ENCODE data around the gene INSYN2B.

INSYN2B gene

GRCh38 chr5:169980418-169981053 is at the start of gene INSYN2B:
TSS of gene INSYN2B (minus strand) at chr5:169980495. CDS start at chr5:169883898, 96,597 bp downstream.
- DNase-seq = no peak

- no peak for DNase-seq
These were observed 47.8 kb upstream of the INSYN2B start for GRCh38 chr5:170028124-170028523.

DNA sequence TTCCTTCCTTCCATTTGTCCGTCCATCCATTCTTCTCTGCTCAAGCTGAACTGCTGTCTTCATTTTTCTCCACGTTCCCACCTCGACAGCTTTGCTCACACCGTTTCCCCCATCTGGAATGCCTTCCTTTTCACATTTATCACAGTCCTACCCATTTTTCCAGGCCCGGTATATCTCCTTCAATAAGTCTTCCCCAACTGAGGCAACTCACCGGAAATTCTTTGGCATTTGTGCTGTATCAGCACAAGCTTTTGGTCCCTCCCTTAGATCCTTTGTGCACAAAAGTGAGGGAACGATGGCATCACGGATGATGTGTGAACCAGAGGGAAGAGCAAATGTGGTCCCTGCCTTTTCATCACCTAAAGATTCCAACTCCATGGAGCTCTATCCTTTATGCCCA is 45.6 kb upstream of the INSYN2B start:
- DNase-seq = no peak

- DNase-seq = no peak
These were observed 41.2 kb upstream of the INSYN2B start for GRCh38 chr5:170021506-170021905.

GRCh38 chr5:170020423-170020822 is 40.1 kb upstream of the INSYN2B start:
- DNase-seq = no peak

DNA sequence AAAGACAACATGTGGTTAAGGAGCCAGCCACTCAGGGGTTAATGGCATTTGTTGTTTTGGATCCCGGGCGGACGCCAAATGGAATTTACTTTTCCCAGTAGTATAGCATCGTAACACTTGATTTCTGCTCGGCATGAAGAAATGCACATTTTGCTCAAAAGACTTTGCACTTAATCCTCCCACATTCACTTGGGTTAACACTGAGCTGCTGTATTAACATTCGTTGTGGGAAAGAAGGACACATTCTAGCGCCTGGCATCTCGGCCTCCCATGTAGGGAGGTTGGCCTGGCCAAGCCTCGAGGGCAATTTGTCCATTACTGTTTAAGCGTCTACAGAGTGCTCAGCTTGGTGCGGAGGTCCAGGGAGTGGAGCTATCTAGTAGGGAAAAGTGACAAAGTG is 32.3 kb upstream of the INSYN2B start:
- no peak for DNase-seq

DNA sequence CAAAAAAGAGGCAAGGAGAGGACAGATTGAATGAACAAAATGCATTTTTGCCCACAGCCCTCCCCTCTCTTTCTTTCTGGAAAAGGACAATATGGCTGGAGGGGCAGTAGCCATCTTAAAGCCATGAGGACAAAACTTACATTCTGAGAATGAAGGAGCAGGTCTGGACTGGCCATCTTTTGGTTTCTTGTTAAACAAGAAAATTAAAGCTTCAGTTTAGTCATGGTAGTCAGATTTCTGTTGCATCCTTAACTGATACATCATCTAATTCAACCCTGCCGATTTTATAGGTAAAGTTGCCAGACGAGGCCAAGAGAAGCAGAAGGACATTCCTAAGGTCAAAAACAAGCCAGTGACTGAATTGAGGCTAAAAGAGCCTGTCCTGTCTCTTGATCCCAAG is 31.5 kb upstream of the INSYN2B start:
- no peak for DNase-seq

- no peak for DNase-seq
These were observed 30.3 kb upstream of the INSYN2B start for GRCh38 chr5:170010595-170010994.

DNA sequence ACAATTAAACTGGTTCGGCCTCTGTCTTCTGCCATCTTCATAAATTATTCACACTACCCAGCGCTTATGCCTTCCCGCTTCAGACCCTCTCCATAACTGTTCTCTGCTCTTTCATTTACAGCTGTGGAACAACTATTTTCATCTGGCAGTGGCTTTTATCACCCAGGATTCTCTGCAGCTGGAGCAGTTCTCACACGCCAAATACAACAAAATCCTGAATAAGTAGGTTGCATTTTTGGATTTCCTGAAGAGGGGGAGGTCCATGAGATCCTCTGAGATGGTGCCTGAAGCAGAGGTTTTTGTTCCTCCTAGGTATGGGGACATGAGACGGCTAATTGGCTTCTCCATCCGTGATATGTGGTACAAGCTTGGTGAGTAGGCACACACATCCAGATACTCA is 28.1 kb upstream of the INSYN2B start:
- DNase-seq = no peak

DNA sequence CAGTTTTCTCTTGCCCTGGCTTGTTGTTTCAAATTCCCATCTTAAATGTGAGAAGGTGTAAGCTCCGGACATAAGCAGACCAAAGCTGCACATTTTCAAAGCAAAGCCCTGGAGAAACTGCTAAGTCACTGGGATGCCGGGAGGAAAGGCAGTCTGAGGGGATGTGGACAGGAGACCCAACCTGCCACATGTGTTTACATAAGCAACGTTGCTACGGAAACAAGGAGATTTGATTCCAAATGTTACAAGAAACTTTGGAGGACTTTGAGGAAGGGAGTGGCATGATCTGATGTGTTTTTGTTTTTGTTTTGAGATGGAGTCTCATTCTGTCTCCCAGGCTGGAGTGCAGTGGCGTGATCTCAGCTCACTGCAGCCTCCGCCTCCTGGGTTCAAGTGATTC is 25.7 kb upstream of the INSYN2B start:
- no peak for DNase-seq

GRCh38 chr5:170000155-170000554 is 19.9 kb upstream of the INSYN2B start:
- DNase-seq = no peak

GRCh38 chr5:169999621-170000020 is 19.3 kb upstream of the INSYN2B start:
- DNase-seq = no peak

- DNase-seq = no peak
These were observed 17.5 kb upstream of the INSYN2B start for GRCh38 chr5:169997798-169998197.

GRCh38 chr5:169993485-169993790 is 13.1 kb upstream of the INSYN2B start:
- DNase-seq = no peak

DNA sequence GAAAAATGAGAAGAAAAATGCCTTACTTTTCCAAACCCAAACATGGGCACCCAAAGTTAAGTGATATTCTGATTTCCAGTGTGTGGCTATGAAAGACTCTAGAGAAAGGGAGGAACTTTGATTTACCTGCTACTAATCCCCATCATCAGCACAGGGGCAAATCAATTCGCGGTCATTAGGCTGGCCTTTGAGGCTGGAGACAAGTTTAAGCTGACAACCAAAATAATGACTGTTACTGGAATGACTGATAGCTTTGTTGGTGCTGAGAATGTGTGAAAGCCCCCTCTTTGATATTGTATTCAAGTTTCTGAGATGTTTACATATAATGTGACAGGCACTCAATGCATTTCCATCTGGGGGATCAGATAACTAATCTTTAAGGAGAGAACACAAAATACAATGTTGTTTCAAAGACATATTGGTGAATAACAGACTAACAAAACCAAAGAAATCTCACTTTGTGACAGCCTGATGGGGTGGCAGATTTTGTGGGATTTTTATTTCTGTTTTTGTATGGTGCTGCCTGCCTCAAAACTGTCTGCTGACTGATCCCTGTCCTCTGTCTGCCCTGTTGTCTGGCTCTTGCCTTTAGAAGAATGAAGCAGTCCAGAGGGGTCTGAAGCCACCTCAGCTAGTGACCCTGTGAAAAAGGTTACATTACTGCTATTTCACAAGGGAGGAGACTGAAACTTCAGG is 12.6 kb upstream of the INSYN2B start:
- no peak for DNase-seq

GRCh38 chr5:169991115-169991869 is 11.0 kb upstream of the INSYN2B start:
- no peak for DNase-seq

GRCh38 chr5:169989365-169989764 is 9.1 kb upstream of the INSYN2B start:
- no peak for DNase-seq

- no peak for DNase-seq
These were observed 8.7 kb upstream of the INSYN2B start for GRCh38 chr5:169988947-169989346.

- no peak for DNase-seq
These were observed 7.9 kb upstream of the INSYN2B start for GRCh38 chr5:169988206-169988605.

GRCh38 chr5:169979871-169980270 is 424 bp downstream of the INSYN2B start:
- DNase-seq = no peak

- no peak for DNase-seq
These were observed 1.6 kb downstream of the INSYN2B start for GRCh38 chr5:169978714-169979113.

DNA sequence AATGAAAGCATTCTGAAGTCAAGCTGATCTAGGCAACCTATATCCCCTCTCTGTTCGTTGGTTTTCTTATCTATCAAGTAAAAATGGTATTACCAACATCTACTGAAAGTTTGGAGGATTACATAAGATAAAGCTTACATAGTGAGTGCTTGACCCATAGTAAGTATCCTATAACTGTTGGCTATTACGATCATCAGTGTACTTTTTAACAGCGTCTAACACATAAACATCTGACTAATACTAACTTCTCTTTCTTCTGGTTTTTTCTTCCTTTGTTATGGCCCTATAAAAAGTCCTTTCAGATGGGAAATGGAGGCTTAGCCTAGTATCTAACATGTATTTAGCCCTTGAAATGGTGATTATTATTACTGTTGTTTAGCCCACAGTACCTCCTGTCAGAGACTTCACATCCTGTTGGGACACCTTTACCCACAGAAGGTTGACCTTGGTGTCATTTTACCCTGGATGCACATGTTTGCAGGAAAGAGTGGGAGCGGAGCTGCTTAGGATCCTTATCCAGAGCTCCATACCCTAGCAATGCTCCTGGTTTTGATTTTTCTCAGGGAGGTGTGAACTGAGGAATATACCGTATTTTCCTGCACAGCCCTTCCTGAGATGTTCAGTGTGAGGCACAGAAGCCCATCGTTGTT is 6.0 kb downstream of the INSYN2B start:
- no peak for DNase-seq

DNA sequence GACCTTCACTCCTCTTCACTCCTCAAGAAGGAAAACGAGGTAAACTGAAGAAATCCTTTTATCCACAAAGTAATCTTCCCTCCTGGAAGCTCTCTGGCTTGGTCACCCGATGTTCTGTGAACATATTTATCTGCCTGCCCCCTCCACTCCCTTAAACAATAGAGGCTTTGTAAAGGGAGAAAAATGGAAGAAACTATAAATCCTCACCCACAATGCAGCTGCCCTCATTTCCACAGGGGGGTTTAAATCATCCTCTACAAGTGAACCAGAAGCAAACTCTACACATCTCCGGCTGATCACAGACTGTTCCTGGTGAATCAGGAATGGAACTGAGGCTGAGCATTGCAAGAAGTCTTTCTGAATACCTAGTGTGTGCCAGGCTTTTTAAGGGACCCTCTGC is 7.2 kb downstream of the INSYN2B start:
- no peak for DNase-seq

GRCh38 chr5:169971780-169972179 is 8.5 kb downstream of the INSYN2B start:
- DNase-seq = no peak
